ENCODE results near the gene POM121L2.

DNA sequence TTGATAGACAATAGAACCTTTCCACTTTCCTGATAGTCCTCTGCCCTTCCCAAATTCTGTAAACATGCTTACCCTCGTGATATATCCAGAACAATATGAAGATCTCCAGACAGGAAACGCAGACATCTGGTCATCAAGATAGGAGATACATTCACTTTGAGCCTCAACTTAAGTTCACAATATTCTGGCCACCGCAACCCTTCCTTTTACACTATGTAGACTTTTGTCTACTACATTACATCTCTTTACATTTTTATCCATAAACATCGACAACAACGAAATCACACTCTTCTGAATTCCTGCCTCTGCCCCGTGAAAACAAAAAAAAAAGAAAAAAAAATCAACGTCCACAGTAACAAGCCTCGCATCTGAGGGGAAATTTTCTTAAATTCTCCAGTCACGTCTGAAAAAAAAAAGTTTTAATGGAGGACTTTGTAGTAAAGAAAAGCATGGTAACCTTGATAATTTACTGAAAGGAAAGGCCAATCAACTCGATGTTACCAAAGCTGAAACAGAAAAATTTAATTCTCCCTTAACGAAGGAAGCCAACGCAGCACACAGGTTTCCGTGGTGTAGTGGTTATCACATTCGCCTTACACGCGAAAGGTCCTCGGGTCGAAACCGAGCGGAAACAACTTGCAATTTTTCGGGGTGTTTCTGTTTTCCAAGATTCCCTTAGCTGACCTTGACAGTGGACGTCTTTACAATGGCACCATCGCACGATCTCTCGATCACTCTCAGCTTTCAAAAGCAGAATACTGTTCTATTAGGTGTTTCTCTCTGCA, 21.8 kb downstream of the POM121L2 start:
- TF ChIP-seq RAD21 (IDR thresholded peaks at IDR 0.05; ENCODE audit: low read depth) = no peak
- no peak for TF ChIP-seq NFIC (IDR thresholded peaks at IDR 0.05)
- TF ChIP-seq, protein P1, sequence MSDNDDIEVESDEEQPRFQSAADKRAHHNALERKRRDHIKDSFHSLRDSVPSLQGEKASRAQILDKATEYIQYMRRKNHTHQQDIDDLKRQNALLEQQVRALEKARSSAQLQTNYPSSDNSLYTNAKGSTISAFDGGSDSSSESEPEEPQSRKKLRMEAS (IDR thresholded peaks at IDR 0.05) = no peak
- no peak for TF ChIP-seq EP300 (IDR thresholded peaks at IDR 0.05; ENCODE audit: borderline replicate concordance)
- TF ChIP-seq, protein P2, sequence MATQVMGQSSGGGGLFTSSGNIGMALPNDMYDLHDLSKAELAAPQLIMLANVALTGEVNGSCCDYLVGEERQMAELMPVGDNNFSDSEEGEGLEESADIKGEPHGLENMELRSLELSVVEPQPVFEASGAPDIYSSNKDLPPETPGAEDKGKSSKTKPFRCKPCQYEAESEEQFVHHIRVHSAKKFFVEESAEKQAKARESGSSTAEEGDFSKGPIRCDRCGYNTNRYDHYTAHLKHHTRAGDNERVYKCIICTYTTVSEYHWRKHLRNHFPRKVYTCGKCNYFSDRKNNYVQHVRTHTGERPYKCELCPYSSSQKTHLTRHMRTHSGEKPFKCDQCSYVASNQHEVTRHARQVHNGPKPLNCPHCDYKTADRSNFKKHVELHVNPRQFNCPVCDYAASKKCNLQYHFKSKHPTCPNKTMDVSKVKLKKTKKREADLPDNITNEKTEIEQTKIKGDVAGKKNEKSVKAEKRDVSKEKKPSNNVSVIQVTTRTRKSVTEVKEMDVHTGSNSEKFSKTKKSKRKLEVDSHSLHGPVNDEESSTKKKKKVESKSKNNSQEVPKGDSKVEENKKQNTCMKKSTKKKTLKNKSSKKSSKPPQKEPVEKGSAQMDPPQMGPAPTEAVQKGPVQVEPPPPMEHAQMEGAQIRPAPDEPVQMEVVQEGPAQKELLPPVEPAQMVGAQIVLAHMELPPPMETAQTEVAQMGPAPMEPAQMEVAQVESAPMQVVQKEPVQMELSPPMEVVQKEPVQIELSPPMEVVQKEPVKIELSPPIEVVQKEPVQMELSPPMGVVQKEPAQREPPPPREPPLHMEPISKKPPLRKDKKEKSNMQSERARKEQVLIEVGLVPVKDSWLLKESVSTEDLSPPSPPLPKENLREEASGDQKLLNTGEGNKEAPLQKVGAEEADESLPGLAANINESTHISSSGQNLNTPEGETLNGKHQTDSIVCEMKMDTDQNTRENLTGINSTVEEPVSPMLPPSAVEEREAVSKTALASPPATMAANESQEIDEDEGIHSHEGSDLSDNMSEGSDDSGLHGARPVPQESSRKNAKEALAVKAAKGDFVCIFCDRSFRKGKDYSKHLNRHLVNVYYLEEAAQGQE (IDR thresholded peaks at IDR 0.05; ENCODE audit: low read depth) = no peak
- TF ChIP-seq TAF1 (IDR thresholded peaks at IDR 0.05; ENCODE audit: low read depth) = no peak
- no peak for TF ChIP-seq YY1 (IDR thresholded peaks at IDR 0.05; ENCODE audit: low read depth)
- no peak for TF ChIP-seq TCF12 (IDR thresholded peaks at IDR 0.05; ENCODE audit: low read depth)
- TF ChIP-seq CEBPB (IDR thresholded peaks at IDR 0.05) = no peak
- no peak for TF ChIP-seq FOXM1 (IDR thresholded peaks at IDR 0.05; ENCODE audit: borderline replicate concordance, low read depth)
- TF ChIP-seq TEAD4 (IDR thresholded peaks at IDR 0.05) = no peak
- TF ChIP-seq, protein P3, sequence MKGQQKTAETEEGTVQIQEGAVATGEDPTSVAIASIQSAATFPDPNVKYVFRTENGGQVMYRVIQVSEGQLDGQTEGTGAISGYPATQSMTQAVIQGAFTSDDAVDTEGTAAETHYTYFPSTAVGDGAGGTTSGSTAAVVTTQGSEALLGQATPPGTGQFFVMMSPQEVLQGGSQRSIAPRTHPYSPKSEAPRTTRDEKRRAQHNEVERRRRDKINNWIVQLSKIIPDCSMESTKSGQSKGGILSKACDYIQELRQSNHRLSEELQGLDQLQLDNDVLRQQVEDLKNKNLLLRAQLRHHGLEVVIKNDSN (IDR thresholded peaks at IDR 0.05) = no peak
